Prostate gland (tissue), 2 donors: Measurements from ENCODE around the gene FOXR1. TPM values are rescaled to one million over a fixed set of nuclear protein-coding genes. Genes with fewer than 3 reads are reported as not detected.

Experiments
- DNase-seq: peaks from one replicate; pipeline ENCODE4 v3.0.0-alpha.2; 2019; ENCODE audit warnings: low spot score
- H3K27ac ChIP-seq, 2 donors: fragments of 200-600 bp; sonication (generic); 2 replicates each; pipeline ENCODE4 v1.5.1; 2017 to 2019
- H3K27me3 ChIP-seq: fragments of 200-600 bp; sonication (generic); replicated peaks from 2 replicates; pipeline ENCODE4 v1.5.1; 2019; ENCODE audit not compliant: insufficient read depth
- H3K36me3 ChIP-seq, 2 donors: fragments of 200-600 bp; sonication (generic); 1 replicate in 1 of 2; 2 replicates in 1 of 2; pipeline versions ENCODE4 v1.5.1 to v1.8.1; 2017 to 2019
- H3K4me1 ChIP-seq: fragments of 200-600 bp; sonication (generic); replicated peaks from 2 replicates; pipeline ENCODE4 v1.5.1; 2019
- H3K4me3 ChIP-seq, 2 donors: fragments of 200-600 bp; sonication (generic); 2 replicates each; pipeline ENCODE4 v1.5.1; 2017 to 2019
- H3K9me3 ChIP-seq: fragments of 200-600 bp; sonication (generic); 2 replicates; pipeline ENCODE4 v1.5.1; 2017
- POLR2A ChIP-seq: fragments of 450-650 bp; IDR thresholded peaks from one replicate; pipeline ENCODE4 v1.6.1; 2016; ENCODE audit warnings: antibody characterized with exemption, mild to moderate bottlenecking
- POLR2AphosphoS5 ChIP-seq: sonication (generic); formaldehyde crosslinking; IDR thresholded peaks from one replicate; pipeline ENCODE4 v1.6.1; 2017; ENCODE audit warnings: antibody characterized with exemption
- WGBS: methylation state at CpG from one replicate; pipeline ENCODE4 v1.1.5; 2018; 5-methylcytosine and 5-hydroxymethylcytosine counted together
- intact Hi-C: fragments of 100-400 bp; cut with DNase I; formaldehyde crosslinking; loops from one replicate; pipeline ENCODE4 v1.14.2; 2022
- total RNA-seq, 2 donors: library from RNA; depleted of rRNA; stranded (reverse); fragments of >200 nt; gene quantifications; one replicate each; pipeline ENCODE4 v1.1.0, GENCODE V29; 2016
- TF ChIP-seq, protein P1 (sequence below), 4 experiments: fragments of 200-600 bp in 2 of 4; fragments of 450-650 bp in 2 of 4; sonication (generic) in 2 of 4; IDR thresholded peaks; 1 replicate in 3 of 4; 2 replicates in 1 of 4; pipeline ENCODE4 v1.5.1; 2016 to 2019; ENCODE audit warnings: antibody characterized with exemption in 4 of 4, mild to moderate bottlenecking in 2 of 4, moderate library complexity in 2 of 4

Gene FOXR1
- total RNA-seq, 2 donors from 2014 or later: 1.8 TPM; not detected in 1

GRCh38 chr11:119018074-119018938 is 46.7 kb downstream of the FOXR1 start, which contains the start of the genes RPS25 and TRAPPC4:
Gene RPS25 (minus strand): TSS chr11:119018343. CDS start chr11:119018284, 59 bp downstream.
Gene TRAPPC4 (plus strand): TSS chr11:119018766. CDS start chr11:119018796, 30 bp downstream.
- TF ChIP-seq POLR2A: peak; percentile 48
- peak; percentile 97 for TF ChIP-seq POLR2AphosphoS5
- TF ChIP-seq, protein P1, sequence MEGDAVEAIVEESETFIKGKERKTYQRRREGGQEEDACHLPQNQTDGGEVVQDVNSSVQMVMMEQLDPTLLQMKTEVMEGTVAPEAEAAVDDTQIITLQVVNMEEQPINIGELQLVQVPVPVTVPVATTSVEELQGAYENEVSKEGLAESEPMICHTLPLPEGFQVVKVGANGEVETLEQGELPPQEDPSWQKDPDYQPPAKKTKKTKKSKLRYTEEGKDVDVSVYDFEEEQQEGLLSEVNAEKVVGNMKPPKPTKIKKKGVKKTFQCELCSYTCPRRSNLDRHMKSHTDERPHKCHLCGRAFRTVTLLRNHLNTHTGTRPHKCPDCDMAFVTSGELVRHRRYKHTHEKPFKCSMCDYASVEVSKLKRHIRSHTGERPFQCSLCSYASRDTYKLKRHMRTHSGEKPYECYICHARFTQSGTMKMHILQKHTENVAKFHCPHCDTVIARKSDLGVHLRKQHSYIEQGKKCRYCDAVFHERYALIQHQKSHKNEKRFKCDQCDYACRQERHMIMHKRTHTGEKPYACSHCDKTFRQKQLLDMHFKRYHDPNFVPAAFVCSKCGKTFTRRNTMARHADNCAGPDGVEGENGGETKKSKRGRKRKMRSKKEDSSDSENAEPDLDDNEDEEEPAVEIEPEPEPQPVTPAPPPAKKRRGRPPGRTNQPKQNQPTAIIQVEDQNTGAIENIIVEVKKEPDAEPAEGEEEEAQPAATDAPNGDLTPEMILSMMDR (IDR thresholded peaks at IDR 0.05): peak in 3 of 4 experiments; percentile 6 to 30 (median 12)
- Histone ChIP-seq H3K27me3 (no peaks in the 10 kb centered on the region), H3K9me3 (no peaks in the 10 kb centered on the region), H3K4me3 (peak within 1 kb of the TSS; percentile 83 to 89), H3K36me3 (peaks cover 7 to 10% of the 10 kb centered on the region in 2 donors), H3K27ac (peak within 1 kb of the TSS; percentile 93 to 94), H3K4me1 (peaks cover 6% of the 10 kb centered on the region)
- peak; percentile 96 for DNase-seq
- intact Hi-C loops: no loop called here
- under 1% methylated on average over 63 of the region's 63 CpGs for WGBS

DNA sequence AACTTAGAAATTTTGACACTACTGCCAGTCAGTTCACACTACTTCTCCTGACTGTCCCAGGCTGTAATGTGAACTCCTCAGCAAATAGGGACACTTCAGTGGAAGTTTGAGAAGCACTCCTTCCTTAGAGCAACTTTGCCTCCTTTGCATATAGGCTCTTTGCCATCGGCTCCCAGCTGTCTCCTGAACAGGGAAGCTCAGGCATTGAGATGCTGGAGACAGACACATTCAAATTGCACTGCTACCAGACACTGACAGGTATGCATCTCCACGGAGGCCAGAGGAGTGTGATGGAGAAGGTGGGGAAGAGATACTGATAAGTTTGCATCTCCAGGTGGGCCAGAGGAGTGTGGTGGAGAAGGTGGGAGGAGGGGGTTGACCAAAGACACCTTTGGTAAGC is 48.4 kb downstream of the FOXR1 start:
- peak overlapping the region in 1 of 2 donors; percentile 93 for H3K27ac ChIP-seq
- peaks cover 9% of the 10 kb centered on the region for H3K4me1 ChIP-seq
- intact Hi-C loops: no loop called here
- peaks cover 0 to 7% of the 10 kb centered on the region in 2 donors for H3K36me3 ChIP-seq
- no peaks in the 10 kb centered on the region for H3K27me3 ChIP-seq
- no peaks in the 10 kb centered on the region for H3K9me3 ChIP-seq
- DNase-seq: no peak
- 44% methylated on average over 2 of the region's 2 CpGs for whole genome bisulfite sequencing
- TF ChIP-seq, protein P1 (IDR thresholded peaks at IDR 0.05): no peak
- TF ChIP-seq POLR2AphosphoS5: no peak
- no peak for TF ChIP-seq POLR2A
- peak overlapping the region; percentile 83 to 89 for H3K4me3 ChIP-seq

DNA sequence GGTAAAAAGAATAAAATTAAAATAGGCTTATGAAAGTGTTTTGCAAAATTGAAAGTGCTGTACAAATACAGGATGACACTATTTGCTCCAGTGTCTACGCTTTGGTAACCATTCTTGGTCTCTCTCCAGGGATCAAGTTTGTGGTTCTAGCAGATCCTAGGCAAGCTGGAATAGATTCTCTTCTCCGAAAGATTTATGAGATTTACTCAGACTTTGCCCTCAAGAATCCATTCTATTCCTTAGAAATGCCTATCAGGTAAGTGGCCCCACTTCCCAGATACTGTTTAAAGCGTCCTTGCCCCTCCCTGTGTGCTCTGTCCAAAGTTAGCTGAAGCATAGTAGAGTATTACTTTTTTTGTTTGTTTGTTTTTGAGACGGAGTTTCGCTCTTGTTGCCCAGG is 50.1 kb downstream of the FOXR1 start:
- Histone ChIP-seq H3K27ac (no peak overlapping the region), H3K27me3 (no peaks in the 10 kb centered on the region), H3K9me3 (no peaks in the 10 kb centered on the region), H3K36me3 (peaks cover 0 to 7% of the 10 kb centered on the region in 2 donors), H3K4me1 (peaks cover 9% of the 10 kb centered on the region), H3K4me3 (no peak overlapping the region)
- WGBS: 76% methylated on average over 5 of the region's 5 CpGs
- DNase-seq: no peak
- TF ChIP-seq POLR2A (no peak), POLR2AphosphoS5 (no peak)
- TF ChIP-seq, protein P1 (IDR thresholded peaks at IDR 0.05): no peak
- intact Hi-C loops: no loop called here

GRCh38 chr11:119023741-119024140 is 52.2 kb downstream of the FOXR1 start:
- Histone ChIP-seq H3K9me3 (no peaks in the 10 kb centered on the region), H3K27ac (no peak overlapping the region), H3K4me1 (peaks cover 17% of the 10 kb centered on the region), H3K4me3 (no peak overlapping the region), H3K36me3 (peaks cover 0 to 7% of the 10 kb centered on the region in 2 donors), H3K27me3 (no peaks in the 10 kb centered on the region)
- intact Hi-C loops: no loop called here
- DNase-seq: no peak
- TF ChIP-seq POLR2AphosphoS5 (no peak), POLR2A (no peak)
- TF ChIP-seq, protein P1 (IDR thresholded peaks at IDR 0.05): no peak
